Stimulated activated CD8-positive, alpha-beta memory T cell treated with anti-CD3 and anti-CD28 coated beads, Interleukin-2, amount 100 ng/mL, for 1 hour (primary cell): ENCODE measurements around the gene NLGN4X.

Experiments used
- DNase-seq, 2 donors: peaks; one replicate each; pipeline ENCODE4 v3.0.0-alpha.2; 2020; ENCODE audit warnings: low read depth in 2 of 2

NLGN4X gene

GRCh38 chrX:6228720-6229119, at the start of gene NLGN4X:
TSS of gene NLGN4X (minus strand) at chrX:6228867. CDS start at chrX:6151466, 77,401 bp downstream.
- no peak for DNase-seq

GRCh38 chrX:6266041-6266440, 37.4 kb upstream of the NLGN4X start:
- no peak for DNase-seq

GRCh38 chrX:6262959-6263358, 34.3 kb upstream of the NLGN4X start:
- DNase-seq = no peak

GRCh38 chrX:6257025-6257424, 28.4 kb upstream of the NLGN4X start:
- DNase-seq = no peak

GRCh38 chrX:6244666-6245065, 16.0 kb upstream of the NLGN4X start:
- DNase-seq = no peak

- no peak for DNase-seq
Measured at GRCh38 chrX:6238576-6238975, 9.9 kb upstream of the NLGN4X start.

GRCh38 chrX:6227935-6228334, 732 bp downstream of the NLGN4X start:
- no peak for DNase-seq

- DNase-seq = no peak
Measured at GRCh38 chrX:6227453-6227835, 1.2 kb downstream of the NLGN4X start.

- no peak for DNase-seq
Measured at GRCh38 chrX:6226596-6227452, 1.8 kb downstream of the NLGN4X start.

- no peak for DNase-seq
Measured at GRCh38 chrX:6225911-6226595, 2.6 kb downstream of the NLGN4X start.

- no peak for DNase-seq
Measured at GRCh38 chrX:6225288-6225910, 3.3 kb downstream of the NLGN4X start.

- DNase-seq = no peak
Measured at GRCh38 chrX:6223516-6223915, 5.2 kb downstream of the NLGN4X start.

- no peak for DNase-seq
Measured at GRCh38 chrX:6210230-6210629, 18.4 kb downstream of the NLGN4X start.

GRCh38 chrX:6203462-6204215, 25.0 kb downstream of the NLGN4X start:
- DNase-seq = no peak

- DNase-seq = no peak
Measured at GRCh38 chrX:6199486-6199885, 29.2 kb downstream of the NLGN4X start.

GRCh38 chrX:6187256-6187655, 41.4 kb downstream of the NLGN4X start:
- no peak for DNase-seq

GRCh38 chrX:6184900-6185515, 43.7 kb downstream of the NLGN4X start:
- DNase-seq = no peak

GRCh38 chrX:6175914-6176313, 52.8 kb downstream of the NLGN4X start:
- DNase-seq = no peak

- no peak for DNase-seq
Measured at GRCh38 chrX:6170424-6170823, 58.2 kb downstream of the NLGN4X start.

GRCh38 chrX:6169407-6169806, 59.3 kb downstream of the NLGN4X start:
- DNase-seq = no peak

- no peak for DNase-seq
Measured at GRCh38 chrX:6163721-6164120, 64.9 kb downstream of the NLGN4X start.

- no peak for DNase-seq
Measured at GRCh38 chrX:6159468-6159867, 69.2 kb downstream of the NLGN4X start.
